Fibroblast of pulmonary artery (primary cell): ENCODE measurements around the gene CCDC69.

ENCODE experiments used
- DNase-seq: peaks from one replicate; pipeline ENCODE4 v3.0.0-alpha.2; 2010; ENCODE audit warnings: low read depth
- H3K4me3 ChIP-seq: replicated peaks from 2 replicates; pipeline ENCODE4 v1.5.1; 2011; ENCODE audit warnings: low read depth, mild to moderate bottlenecking, control low read depth, low read length, moderate library complexity
- TF ChIP-seq, protein P1 (sequence below): IDR thresholded peaks from 2 replicates; pipeline ENCODE4 v1.5.1; 2011; ENCODE audit warnings: mild to moderate bottlenecking, control low read depth, low read length, inconsistent platforms; ENCODE audit errors: missing control alignments

CCDC69 gene

DNA sequence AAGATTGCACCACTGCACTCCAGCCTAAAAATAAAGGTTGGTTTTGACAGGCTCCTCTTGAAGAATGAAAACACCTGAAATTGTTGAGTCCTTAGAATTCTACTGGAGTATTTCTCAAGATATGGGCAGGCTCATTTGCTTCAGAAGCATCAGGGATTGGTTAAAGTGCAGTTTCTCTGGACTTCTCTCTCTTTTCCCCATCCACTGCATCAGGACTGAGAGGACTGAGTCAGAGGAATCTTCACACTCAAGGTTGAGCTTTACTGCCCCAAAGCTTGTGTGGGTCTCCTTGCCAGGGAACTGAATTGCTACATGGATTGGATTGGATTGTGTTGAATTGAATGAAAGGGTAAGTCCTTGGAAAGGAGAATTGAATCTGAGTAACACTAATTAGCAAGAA lies 7.5 kb upstream of the CCDC69 start:
- TF ChIP-seq, protein P1, sequence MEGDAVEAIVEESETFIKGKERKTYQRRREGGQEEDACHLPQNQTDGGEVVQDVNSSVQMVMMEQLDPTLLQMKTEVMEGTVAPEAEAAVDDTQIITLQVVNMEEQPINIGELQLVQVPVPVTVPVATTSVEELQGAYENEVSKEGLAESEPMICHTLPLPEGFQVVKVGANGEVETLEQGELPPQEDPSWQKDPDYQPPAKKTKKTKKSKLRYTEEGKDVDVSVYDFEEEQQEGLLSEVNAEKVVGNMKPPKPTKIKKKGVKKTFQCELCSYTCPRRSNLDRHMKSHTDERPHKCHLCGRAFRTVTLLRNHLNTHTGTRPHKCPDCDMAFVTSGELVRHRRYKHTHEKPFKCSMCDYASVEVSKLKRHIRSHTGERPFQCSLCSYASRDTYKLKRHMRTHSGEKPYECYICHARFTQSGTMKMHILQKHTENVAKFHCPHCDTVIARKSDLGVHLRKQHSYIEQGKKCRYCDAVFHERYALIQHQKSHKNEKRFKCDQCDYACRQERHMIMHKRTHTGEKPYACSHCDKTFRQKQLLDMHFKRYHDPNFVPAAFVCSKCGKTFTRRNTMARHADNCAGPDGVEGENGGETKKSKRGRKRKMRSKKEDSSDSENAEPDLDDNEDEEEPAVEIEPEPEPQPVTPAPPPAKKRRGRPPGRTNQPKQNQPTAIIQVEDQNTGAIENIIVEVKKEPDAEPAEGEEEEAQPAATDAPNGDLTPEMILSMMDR: no peak
- H3K4me3 ChIP-seq: no peak overlapping the region
- no peak for DNase-seq

DNA sequence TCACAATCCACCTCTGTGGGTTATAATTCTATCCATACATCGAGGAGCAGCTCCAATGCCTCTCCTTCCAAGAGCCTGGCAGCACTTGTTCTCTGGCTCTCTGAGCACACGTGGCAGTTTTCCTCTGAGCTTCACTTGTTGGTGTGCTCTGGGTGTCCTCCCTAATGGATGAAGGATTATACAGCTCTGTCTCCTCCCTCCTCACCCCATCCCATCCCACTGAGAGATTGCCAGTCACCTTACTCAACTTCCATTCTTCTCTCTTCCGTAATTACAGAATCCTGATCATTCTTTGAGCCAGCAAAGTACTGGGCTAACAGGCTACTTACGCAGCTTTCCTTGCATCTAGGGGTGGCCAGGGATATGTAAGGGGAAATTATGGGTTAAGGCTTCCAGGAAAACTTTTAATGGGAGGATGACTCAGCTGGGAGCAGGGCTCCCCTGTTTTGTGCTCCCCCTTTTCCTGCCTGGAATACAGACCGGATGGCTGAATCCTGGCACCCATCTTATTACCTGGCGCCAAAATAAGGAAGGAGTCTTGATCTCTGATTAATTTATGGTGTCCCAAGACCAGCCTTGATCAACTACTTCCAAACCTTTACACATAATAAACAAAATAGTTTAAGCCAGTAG lies 6.3 kb upstream of the CCDC69 start:
- no peak overlapping the region for H3K4me3 ChIP-seq
- DNase-seq: no peak
- TF ChIP-seq, protein P1: no peak

DNA sequence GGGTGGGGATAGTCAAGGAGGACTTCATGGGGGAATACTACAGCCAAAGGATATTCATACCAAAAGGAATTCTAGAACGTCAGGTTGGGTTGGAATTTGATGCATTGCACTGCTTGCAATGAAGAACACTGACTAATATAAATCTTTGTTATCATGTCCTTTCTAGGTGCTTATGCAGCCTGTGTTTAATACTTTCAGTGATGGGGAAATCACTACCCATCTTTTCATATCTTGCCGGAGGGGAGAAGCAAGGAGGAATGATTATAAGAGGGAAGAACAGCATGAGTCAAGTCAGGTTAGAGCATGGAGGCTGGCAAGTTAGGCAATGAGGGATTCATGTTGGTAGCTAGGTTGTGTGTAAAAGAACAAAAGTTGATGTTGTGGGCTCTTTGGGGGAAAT lies 5.1 kb upstream of the CCDC69 start:
- no peak overlapping the region for H3K4me3 ChIP-seq
- DNase-seq: no peak
- TF ChIP-seq, protein P1: no peak

DNA sequence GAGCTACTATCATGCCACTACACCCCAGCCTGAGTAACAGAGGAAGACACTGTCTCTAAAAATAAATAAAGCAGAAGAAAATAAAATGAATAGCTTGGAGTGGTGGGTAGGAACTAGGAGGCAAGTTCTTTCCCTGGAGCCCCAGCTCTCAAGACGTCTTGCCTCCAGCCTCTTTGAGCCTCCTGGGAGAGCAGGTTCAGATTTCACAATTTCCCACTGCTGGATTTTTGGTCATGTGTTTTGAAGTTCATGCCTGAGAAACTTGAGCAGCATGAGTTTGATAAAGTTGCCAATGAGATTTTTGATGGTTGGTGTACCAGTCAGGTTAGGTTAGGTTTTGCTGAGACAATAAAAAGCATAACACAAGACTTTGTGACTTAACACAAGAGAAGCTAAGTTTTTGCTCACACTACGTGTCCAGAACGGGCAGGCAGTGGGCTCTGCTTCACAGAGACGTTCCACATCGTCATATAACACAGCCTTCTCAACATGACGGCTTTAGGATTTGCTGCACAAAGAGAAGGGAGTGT lies 4.1 kb upstream of the CCDC69 start:
- DNase-seq: no peak
- TF ChIP-seq, protein P1: no peak
- no peak overlapping the region for H3K4me3 ChIP-seq

DNA sequence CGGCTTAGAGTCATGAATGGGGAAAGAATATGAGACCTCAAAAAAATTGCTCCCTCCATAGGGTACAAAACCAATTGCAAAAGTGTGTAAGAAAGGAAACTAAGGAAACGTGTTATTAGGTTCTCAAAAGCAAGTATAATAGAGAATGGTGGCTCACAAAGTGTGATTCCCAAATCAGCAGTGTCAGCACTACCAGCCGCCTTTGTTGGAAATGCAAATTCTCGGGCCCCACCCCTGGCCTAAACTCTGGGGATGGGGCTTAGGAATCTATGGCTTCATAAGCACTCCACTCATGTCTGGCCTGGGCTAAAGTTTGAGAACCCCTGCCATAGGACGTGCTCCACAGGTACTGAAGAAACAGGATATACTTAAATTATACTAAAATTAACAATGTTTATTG lies 1.6 kb upstream of the CCDC69 start:
- TF ChIP-seq, protein P1: no peak
- no peak overlapping the region for H3K4me3 ChIP-seq
- DNase-seq: no peak

DNA sequence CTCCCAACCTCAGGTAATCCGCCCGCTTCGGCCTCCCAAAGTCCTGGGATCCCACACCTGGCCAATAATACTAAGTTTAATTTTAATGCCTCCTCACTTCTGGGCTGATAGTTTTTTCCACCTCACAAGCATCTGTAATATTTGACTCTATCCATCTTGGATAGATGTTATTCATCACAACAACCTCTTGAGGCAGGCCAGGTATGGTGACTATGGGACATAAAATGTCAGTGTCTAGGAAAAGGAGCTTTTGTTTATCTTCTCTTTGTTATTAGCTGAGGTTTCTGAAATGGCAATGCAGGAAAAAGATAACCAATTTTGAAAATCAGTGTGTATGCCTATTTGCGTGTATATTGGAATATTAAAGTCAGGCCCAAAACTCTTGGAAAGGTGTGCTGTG lies 1.2 kb upstream of the CCDC69 start:
- no peak for DNase-seq

More for the DNA sequence above, 1.2 kb upstream of the CCDC69 start:
- TF ChIP-seq, protein P1: no peak
- no peak overlapping the region for H3K4me3 ChIP-seq
